Chondrocyte (in vitro differentiated cells): ENCODE results near the gene NAA30. TPM values are rescaled to one million over a fixed set of nuclear protein-coding genes. Genes with fewer than 3 reads are reported as not detected.
"Not testable (repeated sequence)": the region's sequence is repeated elsewhere in the genome, so short reads cannot be mapped to it uniquely, and the experiment has no call there.

ENCODE experiments used
- DNase-seq: peaks from one replicate; pipeline ENCODE4 v3.0.0; 2021; ENCODE audit warnings: mixed read lengths, low spot score
- H3K27ac Mint-ChIP-seq: one replicate; pipeline ENCODE4 v1.8.0; 2021; ENCODE audit warnings: mild to moderate bottlenecking, moderate library complexity, mixed read lengths; ENCODE audit not compliant: unreplicated experiment
- H3K27me3 Mint-ChIP-seq: 2 replicates; pipeline ENCODE4 v1.8.0; 2021; ENCODE audit warnings: low read depth, mixed read lengths
- H3K36me3 Mint-ChIP-seq: 2 replicates; pipeline ENCODE4 v1.8.0; 2021; ENCODE audit warnings: low read depth, mixed read lengths
- H3K4me1 Mint-ChIP-seq: 2 replicates; pipeline ENCODE4 v1.8.0; 2021; ENCODE audit warnings: low read depth, mild to moderate bottlenecking, mixed read lengths
- H3K4me3 Mint-ChIP-seq: one replicate; pipeline ENCODE4 v1.8.0; 2021; ENCODE audit warnings: mild to moderate bottlenecking, moderate library complexity, mixed read lengths; ENCODE audit not compliant: unreplicated experiment
- H3K9me3 Mint-ChIP-seq: 2 replicates; pipeline ENCODE4 v1.8.0; 2021; ENCODE audit warnings: low read depth, mixed read lengths
- CTCF ChIP-seq: fragments of 200-600 bp; sonication (generic); IDR thresholded peaks from 2 replicates; pipeline ENCODE4 v1.5.0; 2021; ENCODE audit warnings: antibody characterized with exemption, mild to moderate bottlenecking, moderate library complexity
- long read RNA-seq: library from polyadenylated mRNA; stranded (forward); transcript quantifications from one replicate; pipeline ENCODE4 v2.0.0, GENCODE V29; 2021
- total RNA-seq: library from RNA; stranded (reverse); gene quantifications from 3 replicates; pipeline ENCODE4 v1.2.1, GENCODE V29; 2021

NAA30 gene
- 16.9 to 20.8 TPM (median 17.2 TPM) in 3 replicates for total RNA-seq
- long read RNA-seq, full-length matches to known transcripts = 61 of 75 reads
- long read RNA-seq, partial matches to known transcripts = 8 of 75 reads
- long read RNA-seq, other reads (novel, unspliced or antisense) = 6 of 75 reads

DNA sequence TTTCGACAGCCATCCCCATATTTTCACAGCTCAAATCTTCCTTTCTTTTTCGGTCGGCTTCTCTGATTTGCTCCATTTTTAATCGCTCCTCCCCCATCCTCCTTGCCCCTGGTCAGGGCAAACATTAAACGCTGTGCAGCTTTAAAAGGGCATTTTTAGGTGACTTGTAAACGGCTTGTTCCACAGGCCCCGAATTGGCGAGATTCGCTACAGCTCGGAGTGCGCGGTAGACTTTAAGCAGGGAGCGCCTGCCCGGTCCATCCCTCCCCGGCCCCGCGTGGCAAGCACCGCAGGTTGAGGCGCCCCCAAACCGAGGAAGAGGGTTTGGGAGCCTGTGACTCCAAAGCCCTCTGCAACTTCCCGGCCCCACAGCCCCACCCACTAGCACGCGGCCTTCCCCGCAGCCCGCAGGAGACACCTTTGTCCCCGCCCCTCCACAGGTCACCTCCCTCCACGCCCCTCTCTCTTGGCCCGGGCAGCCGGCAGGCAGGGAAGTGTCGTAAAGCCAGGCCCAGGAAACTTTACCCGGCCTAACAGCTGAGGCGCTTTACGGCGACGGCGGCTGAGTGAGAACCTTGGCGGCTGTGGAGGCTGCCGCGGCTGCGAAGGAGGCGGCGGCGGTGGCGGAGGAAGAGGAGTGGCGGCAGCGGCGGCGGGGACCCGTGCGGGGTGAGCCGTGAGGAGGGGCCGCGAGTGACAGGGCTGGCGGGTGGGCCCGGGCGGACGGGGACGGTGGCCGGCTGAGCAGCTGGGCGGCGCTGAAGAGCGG, at the start of gene NAA30:
Gene NAA30, plus strand, starts transcription at position 550 of the 769 bp plus-strand sequence. CDS start 372 bp downstream, outside the sequence.
- Mint-ChIP-seq H3K36me3 (no peaks in the 10 kb centered on the region), H3K27me3 (no peaks in the 10 kb centered on the region), H3K4me3 (peak within 1 kb of the TSS; percentile 91), H3K27ac (peak within 1 kb of the TSS; percentile 90), H3K9me3 (no peaks in the 10 kb centered on the region), H3K4me1 (peaks cover 43% of the 10 kb centered on the region)
- TF ChIP-seq CTCF = peak; percentile 48
- DNase-seq = peak; percentile 96

DNA sequence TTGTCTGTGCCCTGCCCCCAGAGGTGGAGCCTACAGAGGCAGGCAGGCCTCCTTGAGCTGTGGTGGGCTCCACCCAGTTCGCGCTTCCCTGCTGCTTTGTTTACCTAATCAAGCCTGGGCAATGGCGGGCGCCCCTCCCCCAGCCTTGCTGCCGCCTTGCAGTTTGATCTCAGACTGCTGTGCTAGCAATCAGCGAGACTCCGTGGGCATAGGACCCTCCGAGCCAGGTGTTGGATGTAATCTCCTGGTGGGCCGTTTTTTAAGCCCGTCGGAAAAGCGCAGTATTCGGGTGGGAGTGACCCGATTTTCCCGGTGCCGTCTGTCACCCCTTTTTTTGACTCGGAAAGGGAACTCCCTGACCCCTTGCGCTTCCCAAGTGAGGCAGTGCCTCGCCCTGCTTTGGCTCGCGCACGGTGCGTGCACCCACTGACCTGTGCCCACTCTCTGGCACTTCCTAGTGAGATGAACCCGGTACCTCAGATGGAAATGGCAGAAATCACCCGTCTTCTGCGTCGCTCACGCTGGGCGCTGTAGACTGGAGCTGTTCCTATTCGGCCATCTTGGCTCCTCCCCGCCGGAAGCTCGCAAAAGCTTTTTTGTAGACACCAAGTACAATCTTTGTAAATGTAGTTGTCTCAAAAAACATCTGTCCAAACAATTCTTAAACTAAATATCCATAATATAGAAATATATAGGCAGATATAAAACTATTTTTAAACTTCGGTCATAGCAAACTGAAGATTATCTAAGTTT, 46.7 kb upstream of the NAA30 start:
- DNase-seq, H3K4me1 Mint-ChIP-seq, H3K9me3 Mint-ChIP-seq, H3K36me3 Mint-ChIP-seq, H3K27ac Mint-ChIP-seq, H3K27me3 Mint-ChIP-seq: not testable (repeated sequence)
- peak overlapping the region; percentile 73 for H3K4me3 Mint-ChIP-seq

- no peak for DNase-seq
- Mint-ChIP-seq H3K36me3 (peaks cover 2% of the 10 kb centered on the region), H3K4me1 (no peaks in the 10 kb centered on the region), H3K27me3 (peaks cover 8% of the 10 kb centered on the region), H3K4me3 (no peak overlapping the region), H3K9me3 (peaks cover 8% of the 10 kb centered on the region), H3K27ac (no peak overlapping the region)
- TF ChIP-seq CTCF = no peak
Measured at GRCh38 chr14:57345106-57345505, 45.3 kb upstream of the NAA30 start.

DNA sequence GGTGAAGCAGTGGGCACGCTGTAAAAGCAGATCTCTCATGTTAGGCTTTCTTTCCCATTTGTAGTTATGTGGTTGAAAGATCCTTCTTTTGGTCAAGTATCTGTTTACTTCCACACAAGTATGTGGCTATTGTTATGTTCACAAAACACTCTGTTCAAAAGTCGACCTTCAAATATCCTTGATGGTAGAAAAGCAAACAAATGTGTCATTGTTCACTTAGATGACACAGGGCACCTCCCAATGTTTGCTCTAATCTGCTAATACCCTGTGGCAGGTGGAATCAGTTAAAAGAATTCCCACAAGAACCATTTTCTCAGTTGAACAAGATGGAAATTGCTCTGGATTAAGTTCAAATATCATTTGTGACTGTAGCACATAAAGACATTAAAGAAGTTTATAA, 43.6 kb upstream of the NAA30 start:
- TF ChIP-seq CTCF = no peak
- no peak for DNase-seq
- Mint-ChIP-seq H3K27ac (no peak overlapping the region), H3K36me3 (peaks cover 2% of the 10 kb centered on the region), H3K27me3 (peaks cover 8% of the 10 kb centered on the region), H3K9me3 (peaks cover 6% of the 10 kb centered on the region), H3K4me1 (no peaks in the 10 kb centered on the region), H3K4me3 (no peak overlapping the region)

GRCh38 chr14:57352396-57353170, 37.8 kb upstream of the NAA30 start:
- Mint-ChIP-seq H3K36me3 (no peaks in the 10 kb centered on the region), H3K27me3 (peaks cover 17% of the 10 kb centered on the region), H3K9me3 (no peaks in the 10 kb centered on the region), H3K27ac (no peak overlapping the region), H3K4me3 (no peak overlapping the region), H3K4me1 (no peaks in the 10 kb centered on the region)
- TF ChIP-seq CTCF = no peak
- no peak for DNase-seq
